Panc1 (cell line): Measurements from ENCODE around the gene ADAMTS6. TPM values are rescaled to one million over a fixed set of nuclear protein-coding genes. Genes with fewer than 3 reads are reported as not detected.
"Not testable (repeated sequence)": the region's sequence is repeated elsewhere in the genome, so short reads cannot be mapped to it uniquely, and the experiment has no call there.

Experiments
- ATAC-seq: fragments of 200-7000 bp; cut with Tn5 transposase; 2 replicates; pipeline ENCODE4 v1.9.1; 2020; ENCODE audit warnings: mild to moderate bottlenecking, moderate library complexity
- BruUV-seq: library from RNA; stranded (reverse); fragments of 400-500 nt; replicated peaks from 2 replicates; lab custom pipeline; 2021; lab: Mats Ljungman, UMichigan
- CTCF ChIA-PET: fragments of 300-600 bp; sonication (Branson Sonifier 250); formaldehyde crosslinking; loops from one replicate; lab custom pipeline; 2022; ENCODE audit warnings: antibody characterized with exemption; lab: Charles Lee
- POLR2A ChIA-PET: fragments of 300-600 bp; sonication (Branson Sonifier 250); formaldehyde crosslinking; loops from one replicate; lab custom pipeline; 2022; ENCODE audit warnings: antibody characterized with exemption; lab: Charles Lee
- DNase-seq: peaks from one replicate; pipeline ENCODE4 v3.0.0-alpha.2; 2010; ENCODE audit warnings: low read depth, low spot score
- H3K27ac ChIP-seq: 2 replicates; pipeline ENCODE4 v1.5.1; 2011; ENCODE audit warnings: mild to moderate bottlenecking, low read length, inconsistent platforms
- H3K27me3 ChIP-seq: fragments of 200-500 bp; sonication (Bioruptor generic); 2 replicates; pipeline ENCODE4 v1.6.0; 2014; ENCODE audit warnings: low read length, inconsistent platforms; ENCODE audit not compliant: control insufficient read depth, insufficient read depth
- H3K36me3 ChIP-seq: fragments of 200-500 bp; sonication (Bioruptor generic); 2 replicates; pipeline ENCODE4 v1.5.1; 2014; ENCODE audit warnings: inconsistent platforms, mild to moderate bottlenecking, low read length, moderate library complexity; ENCODE audit not compliant: control insufficient read depth, insufficient read depth
- H3K4me1 ChIP-seq: 2 replicates; pipeline ENCODE4 v1.5.1; 2011; ENCODE audit warnings: inconsistent platforms, mild to moderate bottlenecking, low read length, moderate library complexity; ENCODE audit not compliant: control insufficient read depth, insufficient read depth
- H3K4me3 ChIP-seq, 2 experiments: 2 replicates each; pipeline ENCODE4 v1.5.1; 2011 to 2012; ENCODE audit warnings: low read depth in 2 of 2, low read length in 2 of 2, mild to moderate bottlenecking in 2 of 2, inconsistent platforms in 1 of 2, moderate library complexity in 1 of 2
- H3K9me3 ChIP-seq: fragments of 200-500 bp; sonication (Bioruptor generic); 2 replicates; pipeline ENCODE4 v1.5.1; 2014; ENCODE audit warnings: low read depth, mild to moderate bottlenecking, inconsistent platforms, low read length, moderate library complexity; ENCODE audit not compliant: control insufficient read depth, insufficient read depth
- CTCF ChIP-seq: fragments of 450-650 bp; IDR thresholded peaks from 2 replicates; pipeline ENCODE4 v1.5.1; 2017; ENCODE audit warnings: mild to moderate bottlenecking
- POLR2AphosphoS5 ChIP-seq: IDR thresholded peaks from 2 replicates; pipeline ENCODE4 v1.6.1; 2012; ENCODE audit warnings: mild to moderate bottlenecking, low read depth, low read length, moderate library complexity
- REST ChIP-seq, 2 experiments: IDR thresholded peaks; 2 replicates each; pipeline ENCODE4 v1.6.1; 2011 to 2012; ENCODE audit warnings: low read depth in 2 of 2, control low read depth in 1 of 2, low read length in 1 of 2, mild to moderate bottlenecking in 1 of 2, moderate library complexity in 1 of 2; ENCODE audit not compliant: insufficient read depth in 1 of 2
- SIN3A ChIP-seq: IDR thresholded peaks from 2 replicates; pipeline ENCODE4 v1.6.1; 2012; ENCODE audit warnings: low read depth, mild to moderate bottlenecking, low read length, moderate library complexity, borderline replicate concordance; ENCODE audit not compliant: insufficient read depth
- TCF7L2 ChIP-seq: IDR thresholded peaks from 2 replicates; pipeline ENCODE4 v1.6.1; 2011; ENCODE audit warnings: mild to moderate bottlenecking, low read depth, low read length, inconsistent platforms
- in situ Hi-C: cut with HindIII; loops from 2 replicates; pipeline ENCODE4 v1.10.0; 2016; ENCODE audit warnings: low sequenced_read_pairs, low pct_unique_long_range_greater_than_20kb
- intact Hi-C: fragments of 100-400 bp; cut with micrococcal nuclease; formaldehyde crosslinking; loops from one replicate; pipeline ENCODE4 v1.10.0; 2022; ENCODE audit not compliant: unreplicated experiment
- total RNA-seq: library from RNA; stranded (reverse); gene quantifications from one replicate; pipeline ENCODE4 v1.2.1, GENCODE V29; 2021; ENCODE audit not compliant: unreplicated experiment

The ADAMTS6 gene
- total RNA-seq, 1 experiment from 2014 or later: 0.64 TPM

- Histone ChIP-seq H3K27ac (no peak overlapping the region), H3K4me3 (no peak overlapping the region), H3K36me3 (no peaks in the 10 kb centered on the region), H3K27me3 (no peaks in the 10 kb centered on the region), H3K9me3 (no peaks in the 10 kb centered on the region), H3K4me1 (no peaks in the 10 kb centered on the region)
- CTCF ChIA-PET: no interaction called here
- intact Hi-C loops: no loop called here
- BruUV-seq: no TSS peak
- in situ Hi-C loops: no loop called here
- DNase-seq: no peak
- ATAC-seq: no peak
- POLR2A ChIA-PET: no interaction called here
- TF ChIP-seq POLR2AphosphoS5 (no peak), CTCF (no peak), TCF7L2 (no peak), SIN3A (no peak), REST (IDR thresholded peaks at IDR 0.05; ENCODE audit: insufficient read depth in 1 of 2, low read depth in 2 of 2, low read length in 1 of 2) (no peak)
These were observed 99.1 kb downstream of the ADAMTS6 start for GRCh38 chr5:65382582-65382981.

GRCh38 chr5:65370505-65370904 lies 111.2 kb downstream of the ADAMTS6 start:
- H3K4me1 ChIP-seq, H3K4me3 ChIP-seq, H3K27me3 ChIP-seq, DNase-seq, ATAC-seq, H3K9me3 ChIP-seq, BruUV-seq, H3K36me3 ChIP-seq, H3K27ac ChIP-seq, intact Hi-C loops, CTCF ChIA-PET, in situ Hi-C loops, POLR2A ChIA-PET: not testable (repeated sequence)

GRCh38 chr5:65366655-65367054 lies 115.1 kb downstream of the ADAMTS6 start:
- Histone ChIP-seq H3K4me3 (no peak overlapping the region), H3K27me3 (no peaks in the 10 kb centered on the region), H3K9me3 (no peaks in the 10 kb centered on the region), H3K36me3 (no peaks in the 10 kb centered on the region), H3K27ac (no peak overlapping the region), H3K4me1 (no peaks in the 10 kb centered on the region)
- DNase-seq: no peak
- in situ Hi-C loops (no loop called here), intact Hi-C loops (no loop called here)
- ATAC-seq: no peak
- ChIA-PET CTCF (no interaction called here), POLR2A (no interaction called here)
- TF ChIP-seq POLR2AphosphoS5: no peak
- no TSS peak for BruUV-seq
